GM06990 (cell line): Measurements from ENCODE around the gene EIF4B.

ENCODE experiments used
- DNase-seq: peaks from one replicate; pipeline ENCODE4 v3.0.0-alpha.2; 2011; ENCODE audit not compliant: insufficient read length; ENCODE audit errors: extremely low read depth
- H3K27me3 ChIP-seq: replicated peaks from 2 replicates; pipeline ENCODE4 v1.6.0; 2011; ENCODE audit warnings: low read length; ENCODE audit not compliant: control insufficient read depth, insufficient read depth
- H3K36me3 ChIP-seq: 2 replicates; pipeline ENCODE4 v1.5.1; 2011; ENCODE audit warnings: low read length; ENCODE audit not compliant: control insufficient read depth, insufficient read depth
- H3K4me3 ChIP-seq: replicated peaks from 2 replicates; pipeline ENCODE4 v1.5.1; 2011; ENCODE audit warnings: low read depth, mild to moderate bottlenecking, control low read depth, low read length
- CTCF ChIP-seq: IDR thresholded peaks from 2 replicates; pipeline ENCODE4 v1.5.1; 2011; ENCODE audit warnings: low read length, control low read depth, mild to moderate bottlenecking, inconsistent platforms; ENCODE audit not compliant: insufficient read depth, poor library complexity, severe bottlenecking

EIF4B gene

GRCh38 chr12:53045696-53046045, 39.4 kb downstream of the EIF4B start:
- TF ChIP-seq CTCF = no peak
- Histone ChIP-seq H3K36me3 (no peaks in the 10 kb centered on the region; the same call in 1 of the 2 replicates), H3K27me3 (peaks cover 3% of the 10 kb centered on the region), H3K4me3 (no peak overlapping the region)
- DNase-seq = no peak

GRCh38 chr12:53046655-53047220, 40.5 kb downstream of the EIF4B start:
- Histone ChIP-seq H3K36me3 (no peaks in the 10 kb centered on the region; the same call in 1 of the 2 replicates), H3K4me3 (peak overlapping the region; percentile 66), H3K27me3 (peaks cover 3% of the 10 kb centered on the region)
- DNase-seq = peak; percentile 48
- TF ChIP-seq CTCF = no peak

GRCh38 chr12:53047221-53048032, 41.2 kb downstream of the EIF4B start:
- Histone ChIP-seq H3K36me3 (no peaks in the 10 kb centered on the region; the same call in 1 of the 2 replicates), H3K4me3 (peak overlapping the region; percentile 66), H3K27me3 (peaks cover 3% of the 10 kb centered on the region)
- peak; percentile 48 for DNase-seq
- no peak for TF ChIP-seq CTCF

GRCh38 chr12:53048033-53048779, 42.0 kb downstream of the EIF4B start:
- DNase-seq = no peak
- H3K36me3 ChIP-seq = no peaks in the 10 kb centered on the region
- H3K4me3 ChIP-seq = no peak overlapping the region
- TF ChIP-seq CTCF = peak; percentile 2
- peaks cover 3% of the 10 kb centered on the region for H3K27me3 ChIP-seq

- H3K4me3 ChIP-seq = no peak overlapping the region
- DNase-seq = no peak
- no peaks in the 10 kb centered on the region for H3K36me3 ChIP-seq
- no peak for TF ChIP-seq CTCF
- H3K27me3 ChIP-seq = peaks cover 3% of the 10 kb centered on the region
Measured at GRCh38 chr12:53048780-53049401, 42.6 kb downstream of the EIF4B start.
